GM12801 (cell line): ENCODE data around the gene PHC3.

Experiments used
- CTCF ChIP-seq: IDR thresholded peaks from one replicate; pipeline ENCODE4 v1.5.1; 2011; ENCODE audit warnings: control low read depth; ENCODE audit not compliant: insufficient read length; ENCODE audit errors: extremely low read depth

Gene PHC3

GRCh38 chr3:170201527-170201926 lies 20.0 kb upstream of the PHC3 start:
- no peak for TF ChIP-seq CTCF

- no peak for TF ChIP-seq CTCF
Observed at GRCh38 chr3:170200987-170201386, 19.5 kb upstream of the PHC3 start.

- TF ChIP-seq CTCF, result no peak
Observed at GRCh38 chr3:170196833-170197232, 15.3 kb upstream of the PHC3 start.

GRCh38 chr3:170189398-170190256 lies 8.1 kb upstream of the PHC3 start:
- TF ChIP-seq CTCF, result no peak

- no peak for TF ChIP-seq CTCF
Observed at GRCh38 chr3:170180079-170180907, 1.2 kb downstream of the PHC3 start.

- TF ChIP-seq CTCF, result no peak
Observed at GRCh38 chr3:170179432-170179831, 2.1 kb downstream of the PHC3 start.

- TF ChIP-seq CTCF, result no peak
Observed at GRCh38 chr3:170178651-170179050, 2.9 kb downstream of the PHC3 start.
